Right renal cortex interstitium (tissue), 3 donors: ENCODE results near the gene EPHA8. TPM values are rescaled to one million over a fixed set of nuclear protein-coding genes. Genes with fewer than 3 reads are reported as not detected.

Experiments
- DNase-seq, 3 donors: peaks; one replicate each; pipeline ENCODE4 v3.0.0-alpha.2; 2013; ENCODE audit warnings: low read depth in 3 of 3, low spot score in 2 of 3
- polyA plus RNA-seq, 3 donors: library from polyadenylated mRNA; unstranded; fragments of 120-200 nt; gene quantifications; one replicate each; pipeline ENCODE4 v1.2.1, GENCODE V29; 2013; ENCODE audit not compliant: insufficient read length in 3 of 3

The EPHA8 gene
- polyA plus RNA-seq, 3 donors, result 1.0 to 1.4 (median 1.3) TPM

- no peak for DNase-seq
These were observed 49.6 kb downstream of the EPHA8 start for GRCh38 chr1:22612671-22613571.

- DNase-seq, result no peak
These were observed 50.3 kb downstream of the EPHA8 start for GRCh38 chr1:22613572-22613918.

- no peak for DNase-seq
These were observed 50.7 kb downstream of the EPHA8 start for GRCh38 chr1:22613951-22614350.

DNA sequence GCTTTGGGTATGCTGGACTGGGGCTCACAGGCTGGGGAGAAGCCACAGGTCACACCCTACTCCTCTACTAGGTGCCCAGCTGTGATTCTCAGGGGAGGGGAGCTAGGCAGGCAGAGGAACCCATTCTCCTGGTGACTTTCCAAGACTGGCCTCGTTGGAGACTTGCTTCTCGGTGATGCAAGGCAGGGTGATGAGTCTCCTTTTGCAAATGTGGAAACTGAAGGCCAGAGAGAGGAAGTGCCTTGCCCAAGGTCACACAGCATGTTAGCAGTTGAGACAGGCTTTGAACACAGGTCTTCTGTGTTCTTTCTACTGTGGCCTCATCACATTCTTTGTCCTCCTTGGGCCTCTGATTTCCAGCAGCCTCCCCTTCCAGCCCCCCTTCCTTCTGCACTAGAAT, 52.6 kb downstream of the EPHA8 start:
- no peak for DNase-seq

- DNase-seq, result no peak
These were observed 53.3 kb downstream of the EPHA8 start for GRCh38 chr1:22616571-22616970.

DNA sequence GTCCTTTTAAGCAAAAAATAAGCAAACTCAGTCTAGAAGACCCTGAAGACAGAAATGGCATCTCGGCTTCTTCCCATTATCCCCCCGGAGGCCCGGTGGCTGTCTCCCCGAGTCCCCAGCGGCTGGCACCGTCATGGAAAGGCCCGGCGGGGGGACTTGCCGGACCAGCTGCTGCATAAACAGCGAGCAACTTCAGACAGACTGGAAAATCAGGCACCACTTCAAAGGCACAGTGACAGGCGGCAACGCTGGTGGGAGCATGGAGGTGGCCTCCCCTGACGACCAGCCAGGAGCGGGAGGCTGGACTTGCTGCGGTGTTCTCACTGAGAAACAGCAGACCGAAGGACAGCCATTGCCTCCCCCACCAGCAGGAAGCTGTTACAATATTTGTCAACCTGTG, 54.8 kb downstream of the EPHA8 start:
- DNase-seq, result no peak

DNA sequence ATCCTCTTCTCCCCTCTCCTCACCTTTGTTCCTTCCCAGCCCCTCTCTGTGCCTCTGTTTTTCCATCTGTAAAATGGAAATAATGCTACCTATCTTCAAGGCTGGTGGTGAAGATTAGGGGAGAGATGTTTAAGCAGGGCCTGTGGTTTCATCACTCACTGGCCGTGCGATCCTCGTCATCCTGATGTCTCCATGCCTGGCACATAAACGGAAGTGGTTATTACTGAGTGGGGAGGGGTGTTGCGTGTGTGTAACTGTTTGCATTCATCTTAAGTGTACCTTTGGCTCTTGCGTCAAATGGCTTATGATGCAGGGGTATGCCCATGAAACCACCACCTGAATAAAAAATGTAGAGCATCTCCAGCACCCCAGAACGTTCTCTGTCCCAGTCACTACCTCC, 56.0 kb downstream of the EPHA8 start:
- DNase-seq, result no peak

DNA sequence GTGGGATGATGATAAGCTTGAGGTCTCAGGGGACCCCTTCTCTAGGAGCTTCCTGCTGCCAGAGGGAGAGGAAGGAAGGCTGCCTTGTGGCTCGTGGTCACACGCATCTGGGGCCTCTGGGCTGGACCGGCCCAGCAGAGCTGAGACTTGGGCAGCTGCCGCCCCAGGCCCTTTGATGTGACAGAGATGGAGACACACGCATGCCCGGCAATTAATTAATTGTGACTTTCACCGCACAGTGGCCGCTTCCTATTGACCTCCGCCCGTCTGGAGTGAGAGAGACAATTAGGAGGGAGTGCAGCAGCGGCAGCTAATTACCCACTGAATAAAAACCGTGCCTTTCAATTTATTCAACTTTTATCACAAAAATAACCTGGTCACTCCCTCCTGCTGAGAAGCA, 56.5 kb downstream of the EPHA8 start:
- no peak for DNase-seq

DNA sequence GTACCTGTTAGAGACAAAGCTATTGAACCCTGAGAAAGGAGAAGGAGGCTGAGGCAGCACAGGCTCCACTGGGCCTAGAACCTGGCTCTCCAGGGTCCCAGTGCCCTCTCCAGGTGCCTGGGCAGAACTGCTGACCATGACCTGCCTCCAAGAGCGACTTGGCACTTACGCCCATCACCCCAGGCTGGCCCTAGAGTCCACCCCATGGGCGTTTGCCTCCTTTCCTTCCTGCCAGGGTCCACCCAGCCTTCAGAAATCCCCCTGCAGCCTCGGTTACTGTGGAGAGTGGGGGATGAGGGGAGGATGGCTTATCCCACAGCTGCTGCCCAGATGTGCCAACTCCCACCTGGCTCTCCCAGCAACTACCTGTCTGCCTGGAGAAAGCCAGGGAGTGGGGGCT, 58.5 kb downstream of the EPHA8 start:
- no peak for DNase-seq

DNA sequence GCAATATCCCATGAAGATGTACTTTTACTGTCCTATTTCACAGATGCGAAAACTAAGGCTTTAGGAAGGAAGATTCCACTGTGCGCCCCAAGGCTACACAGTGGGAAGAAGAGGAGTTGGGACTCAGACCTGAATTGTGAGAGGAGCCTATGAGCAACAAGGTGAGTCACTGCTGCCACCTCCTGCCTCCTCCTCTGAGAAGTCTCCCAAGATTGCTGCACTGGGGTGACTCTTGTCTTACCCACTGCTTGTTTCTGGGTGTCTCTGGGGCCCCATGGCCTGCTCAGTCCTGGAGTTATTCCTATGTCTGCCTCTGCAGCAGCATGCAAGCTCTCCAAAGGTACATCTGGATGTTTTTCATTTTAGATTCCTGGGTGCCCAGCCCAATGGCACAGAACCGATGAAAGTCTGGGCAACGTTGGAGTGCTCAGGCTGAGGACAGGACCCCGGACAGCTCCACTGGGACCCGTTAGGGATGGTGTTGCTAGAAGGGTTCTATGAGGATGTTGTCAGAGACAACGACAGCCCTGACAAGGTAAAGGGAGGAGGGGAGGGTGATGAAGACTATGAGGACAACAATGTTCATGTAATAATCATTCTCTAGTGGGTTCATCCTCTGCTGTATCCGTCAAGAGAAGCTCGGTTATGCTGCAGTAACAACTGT, 62.1 kb downstream of the EPHA8 start:
- DNase-seq, result no peak

DNA sequence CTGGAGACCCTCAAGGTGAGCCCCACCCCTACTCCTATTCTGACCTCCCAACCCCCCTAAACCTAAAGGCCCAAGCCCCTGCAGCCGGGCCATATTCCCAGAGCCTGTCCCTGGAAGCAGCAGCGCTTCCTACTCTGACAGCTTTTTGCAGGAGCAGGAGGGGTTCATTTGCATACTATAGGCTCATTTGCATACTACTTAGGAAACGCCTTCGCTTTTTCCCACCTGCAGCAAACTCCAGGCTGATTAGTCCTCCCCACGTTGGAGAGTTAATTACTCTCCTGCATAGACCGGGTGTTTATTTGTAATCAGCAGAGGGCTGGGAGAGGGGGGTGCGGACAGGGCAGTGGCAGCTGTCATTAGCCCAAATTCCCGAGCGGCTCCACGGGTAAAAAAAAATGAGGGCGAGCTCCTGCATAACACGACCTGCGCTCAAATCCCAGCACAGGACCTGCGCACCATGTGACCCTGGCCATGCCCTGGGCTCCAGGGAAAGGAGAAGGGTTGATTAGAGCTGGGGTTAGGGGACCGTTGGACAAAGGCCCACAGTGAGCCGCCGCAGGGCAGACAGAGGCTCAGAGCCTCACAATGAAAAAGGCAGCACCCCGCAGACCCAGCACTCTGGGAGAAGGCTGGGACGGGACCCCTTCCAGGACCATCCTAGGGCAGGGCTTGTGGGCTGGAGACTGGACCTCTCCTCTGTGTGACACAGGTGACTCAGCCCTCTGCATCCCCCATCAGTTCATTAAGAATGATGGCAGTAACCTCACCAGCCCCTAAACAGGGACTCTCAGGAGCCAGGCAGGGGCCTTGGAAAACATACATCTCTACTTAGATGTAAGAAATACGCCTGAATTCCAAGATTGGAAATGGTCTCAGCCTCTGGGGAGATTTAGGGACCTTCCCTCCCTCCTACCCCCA, 63.2 kb downstream of the EPHA8 start:
- DNase-seq, result no peak

DNA sequence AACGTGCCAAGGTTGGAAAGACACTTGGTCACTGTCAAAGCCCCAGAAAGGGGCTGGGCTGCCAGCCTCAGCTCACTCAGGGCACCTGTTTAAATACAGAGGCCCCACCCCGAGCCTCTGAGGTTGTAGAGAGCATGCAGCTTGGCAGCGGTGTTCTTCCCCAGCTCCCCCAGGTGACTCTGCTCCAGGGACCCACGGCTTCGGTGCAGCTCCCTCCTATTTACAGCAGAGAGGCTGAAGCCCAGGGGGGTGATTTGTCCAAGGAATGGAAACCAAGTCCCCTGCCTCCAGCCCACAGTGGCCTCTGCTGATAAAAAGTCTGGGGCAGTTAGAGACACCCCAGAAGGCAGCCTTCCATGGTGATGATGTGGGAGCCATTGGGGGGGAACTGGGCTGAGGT, 64.0 kb downstream of the EPHA8 start:
- no peak for DNase-seq

GRCh38 chr1:22628698-22629444, 65.6 kb downstream of the EPHA8 start:
- no peak for DNase-seq

GRCh38 chr1:22629886-22630285, 66.6 kb downstream of the EPHA8 start:
- DNase-seq, result no peak

DNA sequence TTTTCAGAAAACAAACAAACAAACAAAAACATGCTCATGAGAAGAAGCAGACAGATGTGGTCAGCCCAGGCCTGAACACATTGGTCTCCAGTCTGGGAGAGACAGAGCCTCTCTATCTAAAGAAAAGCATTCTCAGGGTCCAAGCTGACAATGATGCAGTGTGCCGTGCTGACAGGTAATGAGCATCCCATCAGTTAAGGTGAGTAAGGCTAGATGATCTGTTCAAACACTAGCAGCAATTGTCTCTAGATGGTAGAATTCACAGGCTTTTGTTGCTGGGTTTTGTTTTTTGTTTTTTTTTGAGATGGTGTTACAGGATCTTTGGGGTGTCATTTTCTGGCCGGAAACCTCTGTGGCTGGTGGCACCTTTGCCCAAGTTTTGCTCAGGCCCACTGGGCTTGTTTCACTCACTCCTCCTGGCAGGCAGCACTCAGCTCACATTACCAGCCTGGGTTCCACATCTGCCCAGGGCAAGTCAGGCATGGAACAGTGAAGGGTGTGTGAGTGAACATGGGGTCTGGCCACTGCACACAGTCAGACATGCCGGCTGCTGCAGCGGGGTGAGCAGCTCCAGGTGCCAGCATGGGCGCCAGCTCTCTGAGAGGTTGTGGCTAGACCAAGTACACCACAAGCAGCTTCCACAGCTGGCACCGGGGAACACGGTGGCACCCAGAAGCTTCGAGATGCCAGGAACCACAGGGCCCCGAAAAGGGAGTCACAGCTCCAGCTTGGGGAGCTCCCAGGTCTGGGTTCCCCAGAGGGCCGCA, 70.6 kb downstream of the EPHA8 start:
- DNase-seq, result no peak

DNA sequence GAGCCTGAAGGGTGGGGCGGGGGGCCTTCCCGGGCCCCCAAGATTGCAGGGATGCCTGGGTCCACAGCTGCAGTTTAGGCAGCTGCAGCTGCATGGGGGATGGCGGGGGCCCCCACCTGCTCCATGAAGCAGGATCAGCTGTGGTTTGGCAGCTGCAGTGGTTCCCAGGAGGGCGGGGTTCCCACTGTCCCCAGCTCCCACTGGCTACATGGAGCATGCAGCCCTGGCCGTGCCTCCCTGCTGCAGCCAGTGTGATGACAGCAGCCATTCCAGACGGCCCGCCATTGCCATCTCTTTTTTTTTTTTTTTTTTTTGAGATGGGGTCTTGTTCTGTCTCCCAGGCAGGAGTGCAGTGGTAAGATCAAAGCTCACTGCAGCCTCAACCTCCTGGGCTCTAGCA, 72.1 kb downstream of the EPHA8 start:
- DNase-seq, result no peak

GRCh38 chr1:22636353-22636752, 73.1 kb downstream of the EPHA8 start, which contains the start of gene C1QA:
TSS of gene C1QA (plus strand) at chr1:22636628. CDS start at chr1:22637617, 989 bp downstream.
- DNase-seq, result no peak

- no peak for DNase-seq
These were observed 73.6 kb downstream of the EPHA8 start for GRCh38 chr1:22636927-22637326.

DNA sequence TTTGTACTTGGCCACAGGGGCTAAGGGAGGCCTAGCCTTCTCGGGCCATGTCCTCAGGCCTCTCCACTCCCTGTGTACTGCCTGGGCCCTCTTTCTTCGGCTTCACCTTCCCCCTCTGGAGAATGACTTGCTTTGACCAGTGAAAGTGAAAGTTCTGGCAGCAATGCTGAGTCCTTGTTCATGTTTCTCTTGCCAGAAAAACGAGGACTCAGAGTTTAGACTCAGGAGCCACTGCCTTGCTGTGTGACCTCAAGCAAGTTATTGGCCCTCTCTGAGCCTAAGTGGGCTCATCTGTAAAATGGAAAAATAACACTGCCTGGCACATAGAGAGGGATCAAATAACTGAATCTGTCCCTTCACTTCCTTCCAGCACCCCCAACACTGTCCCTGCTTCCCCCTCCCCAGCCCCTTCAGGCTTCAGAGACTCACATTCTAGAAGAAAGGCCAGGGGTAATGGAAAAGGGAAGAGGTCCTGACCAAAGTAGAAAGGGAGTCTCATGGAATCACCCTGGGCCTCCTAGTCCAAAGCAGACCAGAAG, 74.7 kb downstream of the EPHA8 start:
- no peak for DNase-seq
